Lower leg skin (tissue), 3 donors: Measurements from ENCODE around the gene TRPM8.

Experiments
- POLR2A ChIP-seq, 2 donors: fragments of 450-650 bp; IDR thresholded peaks; one replicate each; pipeline ENCODE4 v1.6.1; 2016 to 2017; ENCODE audit warnings: antibody characterized with exemption in 2 of 2, mild to moderate bottlenecking in 1 of 2, moderate library complexity in 1 of 2
- TF ChIP-seq, protein P1 (sequence below), 3 donors: fragments of 450-650 bp; IDR thresholded peaks; one replicate each; pipeline ENCODE4 v1.5.1; 2016; ENCODE audit warnings: antibody characterized with exemption in 3 of 3, mild to moderate bottlenecking in 3 of 3, moderate library complexity in 2 of 3

DNA sequence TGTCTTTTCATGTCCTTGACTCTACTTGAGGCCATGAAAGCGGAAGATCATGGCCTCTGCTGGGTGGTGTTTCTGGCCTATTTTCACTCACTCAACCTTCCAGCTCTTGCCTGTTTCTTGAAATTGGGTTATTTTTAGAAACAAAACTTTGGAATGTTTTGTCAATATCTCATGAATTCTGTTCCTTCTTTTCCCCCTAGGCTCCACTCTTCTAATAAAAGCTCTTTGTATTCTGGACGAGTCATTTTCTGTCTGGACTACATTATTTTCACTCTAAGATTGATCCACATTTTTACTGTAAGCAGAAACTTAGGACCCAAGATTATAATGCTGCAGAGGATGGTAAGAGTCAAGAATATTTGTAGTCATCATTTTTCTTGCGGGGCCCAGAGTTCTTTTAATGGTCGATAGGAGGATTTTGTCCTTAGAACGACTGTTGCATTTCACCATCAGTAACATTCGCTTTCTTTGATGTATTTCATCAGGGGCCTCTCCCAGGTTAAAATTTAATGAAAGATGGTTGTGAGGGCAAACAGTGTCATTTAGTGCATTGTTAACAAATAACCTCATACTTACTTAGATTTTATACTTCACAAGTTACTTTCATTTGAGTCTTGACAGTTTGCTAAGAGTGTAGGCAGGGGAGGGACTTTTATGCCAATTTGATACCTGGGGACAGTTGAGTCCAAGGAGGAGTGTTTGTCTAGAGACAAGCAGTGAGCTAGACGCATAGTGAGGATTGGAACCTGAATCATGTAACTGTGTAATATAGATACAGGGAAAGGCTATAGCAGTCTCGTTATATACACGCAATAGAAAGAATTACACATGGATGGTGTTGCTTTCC lies 64.6 kb downstream of the TRPM8 start:
- TF ChIP-seq, protein P1, sequence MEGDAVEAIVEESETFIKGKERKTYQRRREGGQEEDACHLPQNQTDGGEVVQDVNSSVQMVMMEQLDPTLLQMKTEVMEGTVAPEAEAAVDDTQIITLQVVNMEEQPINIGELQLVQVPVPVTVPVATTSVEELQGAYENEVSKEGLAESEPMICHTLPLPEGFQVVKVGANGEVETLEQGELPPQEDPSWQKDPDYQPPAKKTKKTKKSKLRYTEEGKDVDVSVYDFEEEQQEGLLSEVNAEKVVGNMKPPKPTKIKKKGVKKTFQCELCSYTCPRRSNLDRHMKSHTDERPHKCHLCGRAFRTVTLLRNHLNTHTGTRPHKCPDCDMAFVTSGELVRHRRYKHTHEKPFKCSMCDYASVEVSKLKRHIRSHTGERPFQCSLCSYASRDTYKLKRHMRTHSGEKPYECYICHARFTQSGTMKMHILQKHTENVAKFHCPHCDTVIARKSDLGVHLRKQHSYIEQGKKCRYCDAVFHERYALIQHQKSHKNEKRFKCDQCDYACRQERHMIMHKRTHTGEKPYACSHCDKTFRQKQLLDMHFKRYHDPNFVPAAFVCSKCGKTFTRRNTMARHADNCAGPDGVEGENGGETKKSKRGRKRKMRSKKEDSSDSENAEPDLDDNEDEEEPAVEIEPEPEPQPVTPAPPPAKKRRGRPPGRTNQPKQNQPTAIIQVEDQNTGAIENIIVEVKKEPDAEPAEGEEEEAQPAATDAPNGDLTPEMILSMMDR (IDR thresholded peaks at IDR 0.05) = no peak
- TF ChIP-seq POLR2A (IDR thresholded peaks at IDR 0.05) = no peak
